Liver (tissue), 9 donors: ENCODE measurements around the gene AP1G1. TPM values are rescaled to one million over a fixed set of nuclear protein-coding genes. Genes with fewer than 3 reads are reported as not detected.

Experiments used
- DNase-seq: peaks from one replicate; pipeline ENCODE4 v3.0.0-alpha.2; 2017; ENCODE audit warnings: low spot score
- H3K27ac ChIP-seq, 2 donors: one replicate each; pipeline ENCODE4 v1.7.0; 2013; ENCODE audit warnings: inconsistent platforms in 2 of 2, low read length in 2 of 2, control low read depth in 1 of 2, low read depth in 1 of 2, mild to moderate bottlenecking in 1 of 2
- H3K27me3 ChIP-seq, 4 donors: one replicate each; pipeline versions ENCODE4 v1.6.1 to v1.7.0; 2013; ENCODE audit warnings: low read length in 3 of 4, inconsistent platforms in 1 of 4, mild to moderate bottlenecking in 1 of 4, moderate library complexity in 1 of 4; ENCODE audit not compliant: control insufficient read depth in 4 of 4, insufficient read depth in 4 of 4
- H3K36me3 ChIP-seq, 4 donors: one replicate each; pipeline versions ENCODE4 v1.6.1 to v1.7.0; 2013; ENCODE audit warnings: low read length in 3 of 4, mild to moderate bottlenecking in 3 of 4, low read depth in 1 of 4, moderate library complexity in 1 of 4; ENCODE audit not compliant: control insufficient read depth in 4 of 4, insufficient read depth in 3 of 4
- H3K4me1 ChIP-seq, 4 donors: one replicate each; pipeline versions ENCODE4 v1.6.1 to v1.7.0; 2013; ENCODE audit warnings: low read length in 3 of 4, mild to moderate bottlenecking in 3 of 4, moderate library complexity in 1 of 4; ENCODE audit not compliant: control insufficient read depth in 4 of 4, insufficient read depth in 4 of 4
- H3K4me3 ChIP-seq, 3 donors: one replicate each; pipeline versions ENCODE4 v1.6.1 to v1.7.0; 2013; ENCODE audit warnings: low read length in 3 of 3, control low read depth in 1 of 3, low read depth in 1 of 3, mild to moderate bottlenecking in 1 of 3
- H3K9ac ChIP-seq, 2 donors: one replicate each; pipeline ENCODE4 v1.7.0; 2013; ENCODE audit warnings: low read length in 2 of 2, mild to moderate bottlenecking in 2 of 2, moderate library complexity in 2 of 2, control low read depth in 1 of 2, low read depth in 1 of 2
- H3K9me3 ChIP-seq, 4 donors: one replicate each; pipeline versions ENCODE4 v1.6.1 to v1.7.0; 2013; ENCODE audit warnings: low read length in 3 of 4; ENCODE audit not compliant: control insufficient read depth in 4 of 4
- ATF3 ChIP-seq: IDR thresholded peaks from 2 replicates; pipeline ENCODE4 v1.6.1; 2016; ENCODE audit warnings: antibody characterized with exemption
- CTCF ChIP-seq: fragments of 150-350 bp; IDR thresholded peaks from 2 replicates; pipeline ENCODE4 v1.5.1; 2017; ENCODE audit warnings: improper control_type of control experiment, low read depth, low read length; ENCODE audit not compliant: missing input control
- EGR1 ChIP-seq, 2 donors: IDR thresholded peaks; 2 replicates each; pipeline ENCODE4 v1.6.1; 2016 to 2018; ENCODE audit warnings: antibody characterized with exemption in 2 of 2, low read depth in 2 of 2
- FOXA1 ChIP-seq: IDR thresholded peaks from 2 replicates; pipeline ENCODE4 v1.6.1; 2016; ENCODE audit warnings: antibody characterized with exemption
- FOXA2 ChIP-seq: IDR thresholded peaks from 2 replicates; pipeline ENCODE4 v1.6.1; 2016; ENCODE audit warnings: antibody characterized with exemption
- GABPA ChIP-seq, 2 donors: IDR thresholded peaks in 1 of 2; conservative IDR thresholded peaks in 1 of 2; 2 replicates each; pipeline ENCODE4 v1.6.1; 2016; ENCODE audit warnings: antibody characterized with exemption in 2 of 2, mild to moderate bottlenecking in 1 of 2, moderate library complexity in 1 of 2
- HNF4A ChIP-seq, 2 donors: conservative IDR thresholded peaks; 2 replicates each; pipeline ENCODE4 v1.6.1; 2016; ENCODE audit warnings: antibody characterized with exemption in 2 of 2, mild to moderate bottlenecking in 2 of 2
- HNF4G ChIP-seq: IDR thresholded peaks from 2 replicates; pipeline ENCODE4 v1.6.1; 2016; ENCODE audit warnings: antibody characterized with exemption
- JUND ChIP-seq, 2 donors: IDR thresholded peaks; 2 replicates each; pipeline ENCODE4 v1.6.1; 2016; ENCODE audit warnings: antibody characterized with exemption in 2 of 2
- MAX ChIP-seq: IDR thresholded peaks from 2 replicates; pipeline ENCODE4 v1.6.1; 2016; ENCODE audit warnings: antibody characterized with exemption
- NR2F2 ChIP-seq: IDR thresholded peaks from 2 replicates; pipeline ENCODE4 v1.6.1; 2016; ENCODE audit warnings: antibody characterized with exemption
- RAD21 ChIP-seq, 2 donors: IDR thresholded peaks; 2 replicates each; pipeline ENCODE4 v1.6.1; 2016; ENCODE audit warnings: antibody characterized with exemption in 2 of 2, mild to moderate bottlenecking in 2 of 2
- RXRA ChIP-seq, 2 donors: IDR thresholded peaks; 2 replicates each; pipeline ENCODE4 v1.6.1; 2017 to 2018; ENCODE audit warnings: antibody characterized with exemption in 2 of 2, mild to moderate bottlenecking in 1 of 2
- SP1 ChIP-seq: IDR thresholded peaks from 2 replicates; pipeline ENCODE4 v1.6.1; 2018; ENCODE audit warnings: antibody characterized with exemption, mild to moderate bottlenecking
- TAF1 ChIP-seq: conservative IDR thresholded peaks from 2 replicates; pipeline ENCODE4 v1.6.1; 2016; ENCODE audit warnings: antibody characterized with exemption, mild to moderate bottlenecking
- YY1 ChIP-seq: IDR thresholded peaks from 2 replicates; pipeline ENCODE4 v1.6.1; 2016; ENCODE audit warnings: antibody characterized with exemption, mild to moderate bottlenecking
- WGBS: extraction: QIAGEN DNeasy Blood & Tissue Kit; methylation state at CpG from one replicate; pipeline ENCODE4 v1.1.7; 2013; 5-methylcytosine and 5-hydroxymethylcytosine counted together
- polyA plus RNA-seq, 2 donors: library from polyadenylated mRNA; stranded (reverse) in 1 of 2; unstranded in 1 of 2; fragments of 200-250 nt in 1 of 2; fragments of >200 nt in 1 of 2; fragmentation: Nextera tagmentation in 1 of 2; extraction: Ambion mirVana in 1 of 2; gene quantifications; one replicate each; pipeline versions ENCODE4 v1.2.1 to v1.2.3, GENCODE V29; 2013 to 2015
- total RNA-seq, 2 donors: library from RNA; depleted of rRNA; stranded (reverse); fragments of >200 nt; gene quantifications; one replicate each; pipeline ENCODE4 v1.2.3, GENCODE V29; 2014
- TF ChIP-seq, protein P1 (sequence below): IDR thresholded peaks from 2 replicates; pipeline ENCODE4 v1.6.1; 2016; ENCODE audit warnings: antibody characterized with exemption, mild to moderate bottlenecking
- TF ChIP-seq, protein P2 (sequence below): IDR thresholded peaks from 2 replicates; pipeline ENCODE4 v1.6.1; 2016; ENCODE audit warnings: antibody characterized with exemption
- donor health status: healthy.
- donor health status: healthy.
- donor health status: healthy.
- donor health status: healthy.
- donor health status: healthy.

AP1G1 gene
- total RNA-seq = 10 to 100 TPM; 41.9 to 64.4 TPM
- 10 to 100 TPM; 11.4 to 23.8 TPM for polyA plus RNA-seq

GRCh38 chr16:71808593-71809459, at the start of gene AP1G1:
TSS of gene AP1G1 (minus strand) at chr16:71808834. CDS start at chr16:71789479, 19,355 bp downstream.
- DNase-seq = peak; percentile 88
- Histone ChIP-seq H3K27me3 (no peaks in the 10 kb centered on the region), H3K4me3 (peak within 1 kb of the TSS; percentile 91 to 99 (median 94)), H3K9ac (peak within 1 kb of the TSS; percentile 86 to 100), H3K36me3 (peaks cover 0 to 1% (median 0%) of the 10 kb centered on the region in 4 donors), H3K9me3 (no peaks in the 10 kb centered on the region), H3K27ac (peak within 1 kb of the TSS; percentile 83 to 99), H3K4me1 (peaks cover 5 to 22% (median 21%) of the 10 kb centered on the region in 4 donors)
- TF ChIP-seq GABPA (IDR thresholded peaks at IDR 0.05 in 1 of 2, conservative IDR thresholded peaks at IDR 0.05 in 1 of 2) (peak; percentile 9 to 36), FOXA1 (no peak), EGR1 (IDR thresholded peaks at IDR 0.05; ENCODE audit: low read depth in 2 of 2) (peak in 1 of 2 donors; percentile 38), HNF4G (no peak), YY1 (peak; percentile 99), NR2F2 (peak; percentile 52), SP1 (no peak), CTCF (no peak), HNF4A (conservative IDR thresholded peaks at IDR 0.05) (peak in 1 of 2 donors; percentile 11), RAD21 (IDR thresholded peaks at IDR 0.05) (peak in 1 of 2 donors; percentile 23), ATF3 (peak; percentile 73), TAF1 (peak; percentile 87), MAX (peak; percentile 39), FOXA2 (no peak), RXRA (IDR thresholded peaks at IDR 0.05) (peak; percentile 15 to 44), JUND (IDR thresholded peaks at IDR 0.05) (peak in 1 of 2 donors; percentile 48)
- TF ChIP-seq, protein P1, sequence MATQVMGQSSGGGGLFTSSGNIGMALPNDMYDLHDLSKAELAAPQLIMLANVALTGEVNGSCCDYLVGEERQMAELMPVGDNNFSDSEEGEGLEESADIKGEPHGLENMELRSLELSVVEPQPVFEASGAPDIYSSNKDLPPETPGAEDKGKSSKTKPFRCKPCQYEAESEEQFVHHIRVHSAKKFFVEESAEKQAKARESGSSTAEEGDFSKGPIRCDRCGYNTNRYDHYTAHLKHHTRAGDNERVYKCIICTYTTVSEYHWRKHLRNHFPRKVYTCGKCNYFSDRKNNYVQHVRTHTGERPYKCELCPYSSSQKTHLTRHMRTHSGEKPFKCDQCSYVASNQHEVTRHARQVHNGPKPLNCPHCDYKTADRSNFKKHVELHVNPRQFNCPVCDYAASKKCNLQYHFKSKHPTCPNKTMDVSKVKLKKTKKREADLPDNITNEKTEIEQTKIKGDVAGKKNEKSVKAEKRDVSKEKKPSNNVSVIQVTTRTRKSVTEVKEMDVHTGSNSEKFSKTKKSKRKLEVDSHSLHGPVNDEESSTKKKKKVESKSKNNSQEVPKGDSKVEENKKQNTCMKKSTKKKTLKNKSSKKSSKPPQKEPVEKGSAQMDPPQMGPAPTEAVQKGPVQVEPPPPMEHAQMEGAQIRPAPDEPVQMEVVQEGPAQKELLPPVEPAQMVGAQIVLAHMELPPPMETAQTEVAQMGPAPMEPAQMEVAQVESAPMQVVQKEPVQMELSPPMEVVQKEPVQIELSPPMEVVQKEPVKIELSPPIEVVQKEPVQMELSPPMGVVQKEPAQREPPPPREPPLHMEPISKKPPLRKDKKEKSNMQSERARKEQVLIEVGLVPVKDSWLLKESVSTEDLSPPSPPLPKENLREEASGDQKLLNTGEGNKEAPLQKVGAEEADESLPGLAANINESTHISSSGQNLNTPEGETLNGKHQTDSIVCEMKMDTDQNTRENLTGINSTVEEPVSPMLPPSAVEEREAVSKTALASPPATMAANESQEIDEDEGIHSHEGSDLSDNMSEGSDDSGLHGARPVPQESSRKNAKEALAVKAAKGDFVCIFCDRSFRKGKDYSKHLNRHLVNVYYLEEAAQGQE = peak; percentile 68
- TF ChIP-seq, protein P2, sequence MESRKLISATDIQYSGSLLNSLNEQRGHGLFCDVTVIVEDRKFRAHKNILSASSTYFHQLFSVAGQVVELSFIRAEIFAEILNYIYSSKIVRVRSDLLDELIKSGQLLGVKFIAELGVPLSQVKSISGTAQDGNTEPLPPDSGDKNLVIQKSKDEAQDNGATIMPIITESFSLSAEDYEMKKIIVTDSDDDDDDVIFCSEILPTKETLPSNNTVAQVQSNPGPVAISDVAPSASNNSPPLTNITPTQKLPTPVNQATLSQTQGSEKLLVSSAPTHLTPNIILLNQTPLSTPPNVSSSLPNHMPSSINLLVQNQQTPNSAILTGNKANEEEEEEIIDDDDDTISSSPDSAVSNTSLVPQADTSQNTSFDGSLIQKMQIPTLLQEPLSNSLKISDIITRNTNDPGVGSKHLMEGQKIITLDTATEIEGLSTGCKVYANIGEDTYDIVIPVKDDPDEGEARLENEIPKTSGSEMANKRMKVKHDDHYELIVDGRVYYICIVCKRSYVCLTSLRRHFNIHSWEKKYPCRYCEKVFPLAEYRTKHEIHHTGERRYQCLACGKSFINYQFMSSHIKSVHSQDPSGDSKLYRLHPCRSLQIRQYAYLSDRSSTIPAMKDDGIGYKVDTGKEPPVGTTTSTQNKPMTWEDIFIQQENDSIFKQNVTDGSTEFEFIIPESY = peak; percentile 43
- WGBS = under 1% methylated on average over 54 of the region's 54 CpGs
